Neural cell (in vitro differentiated cells): ENCODE data around the gene CLIC1.

Source experiments
- CTCF ChIP-seq: fragments of 450-650 bp; IDR thresholded peaks from 2 replicates; pipeline ENCODE4 v1.5.1; 2014; ENCODE audit warnings: antibody characterized with exemption, mild to moderate bottlenecking, moderate library complexity; ENCODE audit not compliant: poor library complexity, severe bottlenecking
- EP300 ChIP-seq: fragments of 450-650 bp; conservative IDR thresholded peaks from 2 replicates; pipeline ENCODE4 v1.6.1; 2014; ENCODE audit warnings: antibody characterized with exemption, mild to moderate bottlenecking, moderate library complexity; ENCODE audit not compliant: poor library complexity, severe bottlenecking
- EZH2 ChIP-seq: fragments of 200-600, 300-800 bp; shearing (Covaris generic), sonication (generic); IDR thresholded peaks from 2 replicates; pipeline ENCODE4 v1.6.1; 2014; ENCODE audit warnings: antibody characterized with exemption, low read length, borderline replicate concordance, mild to moderate bottlenecking; ENCODE audit not compliant: insufficient read depth, poor library complexity, severe bottlenecking
- MXI1 ChIP-seq: fragments of 450-650 bp; conservative IDR thresholded peaks from 2 replicates; pipeline ENCODE4 v1.6.1; 2014; ENCODE audit warnings: antibody characterized with exemption, mild to moderate bottlenecking; ENCODE audit not compliant: poor library complexity, severe bottlenecking
- POLR2AphosphoS5 ChIP-seq: IDR thresholded peaks from 2 replicates; pipeline ENCODE4 v1.6.1; 2012
- RAD21 ChIP-seq: fragments of 450-650 bp; conservative IDR thresholded peaks from 2 replicates; pipeline ENCODE4 v1.6.1; 2014; ENCODE audit warnings: antibody characterized with exemption, mild to moderate bottlenecking, moderate library complexity
- REST ChIP-seq: IDR thresholded peaks from 2 replicates; pipeline ENCODE4 v1.6.1; 2012; ENCODE audit warnings: borderline replicate concordance
- TAF1 ChIP-seq: IDR thresholded peaks from 2 replicates; pipeline ENCODE4 v1.6.1; 2012; ENCODE audit warnings: low read depth

GRCh38 chr6:31727034-31727716, 9.2 kb downstream of the CLIC1 start:
- no peak for TF ChIP-seq CTCF
- TF ChIP-seq TAF1, result no peak
- TF ChIP-seq EP300, result no peak
- TF ChIP-seq POLR2AphosphoS5, result no peak
- no peak for TF ChIP-seq REST
- TF ChIP-seq EZH2, result no peak
- TF ChIP-seq RAD21, result no peak
- TF ChIP-seq MXI1, result no peak
